ENCODE data around the gene DST.

DNA sequence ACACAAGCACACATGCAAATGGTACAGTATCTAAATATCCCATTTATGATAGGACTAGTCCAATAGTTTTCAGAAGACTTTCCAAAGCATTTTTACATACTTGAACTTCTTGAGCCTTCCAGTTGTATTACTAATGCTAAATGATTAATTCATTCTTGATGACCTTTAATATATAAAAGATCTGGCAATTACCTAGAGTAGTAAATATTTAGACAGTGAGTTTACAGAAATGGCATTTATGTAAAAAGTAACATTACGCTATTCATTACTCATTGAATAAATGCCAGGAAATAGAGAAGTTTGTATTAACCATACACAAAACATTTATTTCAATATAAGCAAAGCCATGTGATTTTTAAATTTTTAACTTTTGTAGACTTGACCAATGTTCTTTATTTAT, 158.8 kb downstream of the DST start:
- TF ChIP-seq, protein P1, sequence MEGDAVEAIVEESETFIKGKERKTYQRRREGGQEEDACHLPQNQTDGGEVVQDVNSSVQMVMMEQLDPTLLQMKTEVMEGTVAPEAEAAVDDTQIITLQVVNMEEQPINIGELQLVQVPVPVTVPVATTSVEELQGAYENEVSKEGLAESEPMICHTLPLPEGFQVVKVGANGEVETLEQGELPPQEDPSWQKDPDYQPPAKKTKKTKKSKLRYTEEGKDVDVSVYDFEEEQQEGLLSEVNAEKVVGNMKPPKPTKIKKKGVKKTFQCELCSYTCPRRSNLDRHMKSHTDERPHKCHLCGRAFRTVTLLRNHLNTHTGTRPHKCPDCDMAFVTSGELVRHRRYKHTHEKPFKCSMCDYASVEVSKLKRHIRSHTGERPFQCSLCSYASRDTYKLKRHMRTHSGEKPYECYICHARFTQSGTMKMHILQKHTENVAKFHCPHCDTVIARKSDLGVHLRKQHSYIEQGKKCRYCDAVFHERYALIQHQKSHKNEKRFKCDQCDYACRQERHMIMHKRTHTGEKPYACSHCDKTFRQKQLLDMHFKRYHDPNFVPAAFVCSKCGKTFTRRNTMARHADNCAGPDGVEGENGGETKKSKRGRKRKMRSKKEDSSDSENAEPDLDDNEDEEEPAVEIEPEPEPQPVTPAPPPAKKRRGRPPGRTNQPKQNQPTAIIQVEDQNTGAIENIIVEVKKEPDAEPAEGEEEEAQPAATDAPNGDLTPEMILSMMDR (IDR thresholded peaks at IDR 0.05), result no peak
- TF ChIP-seq EZH2 (IDR thresholded peaks at IDR 0.05) (no peak), EZH2phosphoT487 (IDR thresholded peaks at IDR 0.05) (no peak)
